Measurements from ENCODE around the gene TUBG1. TPM values are rescaled to one million over a fixed set of nuclear protein-coding genes. Genes with fewer than 3 reads are reported as not detected.
"Not testable (repeated sequence)": the region's sequence is repeated elsewhere in the genome, so short reads cannot be mapped to it uniquely, and the experiment has no call there.

The TUBG1 gene
- polyA plus RNA-seq, 1 of the 3 experiments (the other 2 are of a cell fraction): 145 TPM

GRCh38 chr17:42608305-42609181 lies 940 bp upstream of the TUBG1 start (continued):
- TF ChIP-seq PBX3 (IDR thresholded peaks at IDR 0.05): no peak
- TF ChIP-seq CHD2 (IDR thresholded peaks at IDR 0.05; ENCODE audit: low read length, partially characterized antibody): no peak
- TF ChIP-seq IRF3 (IDR thresholded peaks at IDR 0.05; ENCODE audit: low read depth, low read length): no peak
- no peak for TF ChIP-seq USF1 (IDR thresholded peaks at IDR 0.05; ENCODE audit: borderline replicate concordance, low read depth)
- no peak for TF ChIP-seq FOXM1 (IDR thresholded peaks at IDR 0.05; ENCODE audit: low read depth)
- TF ChIP-seq EP300 (IDR thresholded peaks at IDR 0.05; ENCODE audit: borderline replicate concordance in 1 of 2, low read depth in 1 of 2, low read length in 1 of 2): no peak

GRCh38 chr17:42609814-42610801 lies 625 bp downstream of the TUBG1 start:
- ChIA-PET POLR2A (interaction anchor here (0.8 to 2.8 kb wide), 5 partner anchors 8 to 71 kb away, joined by 3 to 15 read pairs (median 11); partner anchors contain the start of gene PLEKHH3), CTCF (interaction anchor here (0.7 to 4.8 kb wide), 6 partner anchors 9 to 68 kb away, joined by 3 to 48 read pairs (median 4); partner anchors contain the start of genes CCR10 and PLEKHH3)
- peaks cover 55% of the 10 kb centered on the region for H3K79me2 ChIP-seq (ENCODE audit: insufficient read depth)
- not testable (repeated sequence) for H3K9me2 ChIP-seq; H3K9me3 ChIP-seq; H3K27me3 ChIP-seq (ENCODE audit: insufficient read depth); H3K4me1 ChIP-seq (ENCODE audit: control insufficient read depth in 1 of 2, insufficient read depth in 2 of 2, low read depth in 1 of 2, low read length in 1 of 2); H3F3A ChIP-seq (replicated peaks; ENCODE audit: insufficient read depth)
- peaks cover 26% of the 10 kb centered on the region for H4K20me1 ChIP-seq (ENCODE audit: insufficient read depth)
- H3K4me2 ChIP-seq: peak overlapping the region; percentile 88
- H3K36me3 ChIP-seq (replicated peaks in 1 of 2; ENCODE audit: control insufficient read depth in 1 of 2, insufficient read depth in 2 of 2, low read length in 1 of 2): peaks cover 28 to 33% of the 10 kb centered on the region in 2 experiments
- WGBS (ENCODE audit: low lambda C conversion rate): 14% methylated on average over 31 of the region's 42 CpGs
- peak overlapping the region; percentile 72 to 87 for H3K4me3 ChIP-seq (ENCODE audit: low read depth in 2 of 2, low read length in 1 of 2)
- H3K9ac ChIP-seq: peak overlapping the region; percentile 81
- H2AFZ ChIP-seq (ENCODE audit: low read depth): peak overlapping the region; percentile 86; the same call in 1 of the 2 replicates
- DNase-seq: peak; percentile 70
- peak overlapping the region; percentile 68 to 91 for H3K27ac ChIP-seq (ENCODE audit: low read depth in 2 of 2, low read length in 1 of 2)

All from SK-N-SH (cell line).